NCI-H526 (cell line): ENCODE data around the gene PKDCC.
A peak's percentile ranks its signal among the peaks of the same experiment; 100 is the strongest.
"Not testable (repeated sequence)": the region's sequence is repeated elsewhere in the genome, so short reads cannot be mapped to it uniquely, and the experiment has no call there.

Source experiments
- DNase-seq, 2 experiments: peaks; one replicate each; lab custom pipeline; 2025; lab: John Stamatoyannopoulos, UW

The PKDCC gene

GRCh38 chr2:42030200-42030759 is 17.5 kb upstream of the PKDCC start:
- no peak for DNase-seq

- no peak for DNase-seq
Measured at GRCh38 chr2:42030829-42031228, 17.0 kb upstream of the PKDCC start.

GRCh38 chr2:42031281-42032223 is 16.3 kb upstream of the PKDCC start:
- no peak for DNase-seq

GRCh38 chr2:42032224-42032620 is 15.6 kb upstream of the PKDCC start:
- no peak for DNase-seq

GRCh38 chr2:42032745-42033144 is 15.1 kb upstream of the PKDCC start:
- DNase-seq: no peak

- not testable (repeated sequence) for DNase-seq
Measured at GRCh38 chr2:42034096-42034495, 13.7 kb upstream of the PKDCC start.

- no peak for DNase-seq
Measured at GRCh38 chr2:42035241-42035640, 12.6 kb upstream of the PKDCC start.

DNA sequence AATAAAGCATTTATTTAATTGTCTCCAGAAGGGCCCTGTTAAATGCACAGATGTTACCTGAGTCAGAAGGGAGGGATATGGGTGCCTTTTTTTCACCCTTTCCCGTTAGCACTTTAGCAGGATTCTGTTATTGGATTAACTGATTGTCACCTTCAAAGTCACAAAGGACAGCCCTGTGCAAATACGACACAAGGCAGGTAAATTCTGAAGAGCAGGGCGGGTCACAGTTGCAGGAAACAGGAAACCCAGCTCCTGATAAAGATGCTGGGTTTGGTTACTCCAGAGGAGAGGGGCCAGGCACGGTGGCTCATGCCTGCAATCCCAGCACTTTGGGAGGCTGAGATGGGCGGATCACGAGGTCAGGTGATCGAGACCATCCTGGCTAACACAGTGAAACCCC is 11.4 kb upstream of the PKDCC start:
- DNase-seq: no peak

GRCh38 chr2:42036940-42037339 is 10.9 kb upstream of the PKDCC start:
- DNase-seq: no peak

- peak in 1 of 2 experiments; percentile 11 for DNase-seq
Measured at GRCh38 chr2:42040643-42041278, 7.1 kb upstream of the PKDCC start.

GRCh38 chr2:42041377-42042127 is 6.3 kb upstream of the PKDCC start:
- DNase-seq: no peak

GRCh38 chr2:42042631-42043355 is 5.0 kb upstream of the PKDCC start:
- no peak for DNase-seq

DNA sequence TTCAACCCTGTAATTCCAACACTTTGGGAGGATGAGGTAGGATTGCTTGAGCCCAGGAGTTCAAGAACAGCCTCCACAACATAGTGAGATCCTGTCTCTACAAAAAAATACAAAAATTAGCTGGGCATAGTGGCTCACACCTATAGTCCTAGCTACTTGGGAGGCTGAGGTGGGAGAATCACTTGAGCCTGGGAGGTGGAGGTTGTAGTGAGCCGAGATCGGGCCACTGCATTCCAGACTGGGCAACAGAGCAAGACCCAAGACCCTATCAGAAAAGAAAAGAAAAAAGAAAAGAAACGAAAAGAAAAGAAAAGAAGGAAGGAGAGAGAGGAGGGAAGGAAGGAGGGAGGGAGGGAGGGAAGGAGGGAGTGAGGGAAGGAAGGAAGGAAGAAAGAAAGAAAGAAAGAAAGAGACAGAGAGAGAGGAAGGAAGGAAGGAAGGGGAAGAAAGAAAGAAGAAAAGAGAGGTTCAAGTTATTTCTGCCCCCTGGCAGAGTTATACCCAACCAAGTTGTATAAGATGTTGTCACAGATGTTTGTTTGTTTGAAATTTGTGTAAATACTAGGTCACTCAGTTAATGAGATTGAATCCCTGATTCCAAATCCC is 3.9 kb upstream of the PKDCC start:
- no peak for DNase-seq

- DNase-seq: no peak
Measured at GRCh38 chr2:42044939-42045338, 2.9 kb upstream of the PKDCC start.

GRCh38 chr2:42045352-42045751 is 2.5 kb upstream of the PKDCC start:
- no peak for DNase-seq

DNA sequence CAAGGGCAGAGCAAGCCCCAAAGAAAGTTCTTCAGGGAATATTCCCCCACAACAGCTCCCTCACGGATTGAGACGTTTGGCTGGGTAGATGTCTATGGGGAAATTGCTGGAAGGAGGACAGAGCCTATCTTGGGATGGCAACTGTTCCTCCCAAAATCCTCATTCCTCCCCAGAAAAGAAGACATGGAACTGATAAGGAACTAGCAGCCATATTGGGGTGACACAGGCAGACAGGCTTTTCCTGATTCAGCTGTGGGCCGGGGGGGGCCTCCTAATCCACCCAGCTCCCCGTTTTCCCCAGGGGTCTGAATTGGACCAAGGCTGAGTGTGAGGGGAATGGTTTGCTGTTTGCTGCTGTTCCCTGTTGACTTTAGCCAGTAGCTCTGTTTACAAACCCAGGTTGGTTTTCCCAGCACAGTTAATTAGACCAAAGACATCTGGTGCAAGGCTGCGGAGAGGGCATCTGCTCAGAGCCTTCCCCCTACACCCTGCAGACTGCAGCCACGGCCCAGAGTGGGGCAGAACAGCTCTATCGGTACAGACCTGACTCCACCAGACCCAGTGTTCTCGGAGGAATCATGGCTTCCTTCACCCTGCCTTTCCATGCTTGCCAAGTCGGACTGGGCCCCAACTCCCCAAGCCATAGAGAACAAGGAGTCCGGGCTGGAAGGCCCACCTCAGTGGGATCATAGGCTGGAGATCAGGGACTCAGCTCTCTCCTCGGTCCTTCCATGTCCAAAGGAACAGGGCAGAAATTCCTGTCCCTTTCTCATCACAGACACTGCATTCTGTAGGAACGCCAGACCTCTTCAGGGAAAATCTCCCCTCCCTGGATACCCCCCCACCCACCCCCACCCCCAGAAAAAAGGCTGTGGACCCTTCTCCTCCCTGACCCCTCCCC is 1.7 kb upstream of the PKDCC start:
- DNase-seq: peak in 1 of 2 experiments; percentile 58

GRCh38 chr2:42046819-42047487 is 868 bp upstream of the PKDCC start:
- no peak for DNase-seq

- peak in 1 of 2 experiments; percentile 25 for DNase-seq
Measured at GRCh38 chr2:42048299-42049220, 739 bp downstream of the PKDCC start.
